Astrocyte (in vitro differentiated cells and primary cell): ENCODE data around the gene TAMALIN. TPM values are rescaled to one million over a fixed set of nuclear protein-coding genes. Genes with fewer than 3 reads are reported as not detected.
A peak's percentile ranks its signal among the peaks of the same experiment; 100 is the strongest.

Source experiments
- DNase-seq: peaks from one replicate; pipeline ENCODE4 v3.0.0-alpha.2; 2010; ENCODE audit warnings: low read depth
- FAIRE-seq: peaks from 2 replicates; lab custom pipeline; 2011; peaks lifted over from hg19 to GRCh38; lab: Jason Lieb, UNC
- H2AFZ ChIP-seq: 2 replicates; pipeline ENCODE4 v1.6.0; 2012; ENCODE audit warnings: low read depth, low read length, inconsistent platforms
- H3K27ac ChIP-seq: 2 replicates; pipeline ENCODE4 v1.5.1; 2011; ENCODE audit warnings: low read depth, low read length, inconsistent platforms
- H3K27me3 ChIP-seq: 2 replicates; pipeline ENCODE4 v1.6.0; 2011; ENCODE audit warnings: low read length, inconsistent platforms; ENCODE audit not compliant: insufficient read depth
- H3K36me3 ChIP-seq: 2 replicates; pipeline ENCODE4 v1.5.1; 2011; ENCODE audit warnings: low read length, inconsistent platforms; ENCODE audit not compliant: insufficient read depth
- H3K4me1 ChIP-seq: 2 replicates; pipeline ENCODE4 v1.5.1; 2011; ENCODE audit warnings: low read length, inconsistent platforms; ENCODE audit not compliant: insufficient read depth
- H3K4me2 ChIP-seq: 2 replicates; pipeline ENCODE4 v1.6.0; 2012; ENCODE audit warnings: low read length, inconsistent platforms
- H3K4me3 ChIP-seq: 2 replicates; pipeline ENCODE4 v1.5.1; 2011; ENCODE audit warnings: low read depth, mild to moderate bottlenecking, low read length, inconsistent platforms; ENCODE audit not compliant: insufficient read depth
- H3K79me2 ChIP-seq: 2 replicates; pipeline ENCODE4 v1.6.0; 2012; ENCODE audit warnings: mild to moderate bottlenecking, low read length, inconsistent platforms; ENCODE audit not compliant: insufficient read depth
- H3K9ac ChIP-seq: 2 replicates; pipeline ENCODE4 v1.6.0; 2012; ENCODE audit warnings: mild to moderate bottlenecking, low read length, inconsistent platforms
- H3K9me3 ChIP-seq: 2 replicates; pipeline ENCODE4 v1.5.1; 2012; ENCODE audit warnings: low read depth, mild to moderate bottlenecking, low read length, inconsistent platforms; ENCODE audit not compliant: insufficient read depth
- H4K20me1 ChIP-seq: 2 replicates; pipeline ENCODE4 v1.6.0; 2012; ENCODE audit warnings: low read length, inconsistent platforms; ENCODE audit not compliant: insufficient read depth
- H3K27ac Mint-ChIP-seq: one replicate; pipeline ENCODE4 v1.8.0; 2021; ENCODE audit warnings: mild to moderate bottlenecking, mixed read lengths; ENCODE audit not compliant: unreplicated experiment
- H3K27me3 Mint-ChIP-seq: one replicate; pipeline ENCODE4 v1.8.0; 2021; ENCODE audit warnings: low read depth, mixed read lengths; ENCODE audit not compliant: unreplicated experiment
- H3K36me3 Mint-ChIP-seq: one replicate; pipeline ENCODE4 v1.8.0; 2021; ENCODE audit warnings: low read depth, mixed read lengths; ENCODE audit not compliant: unreplicated experiment
- H3K4me1 Mint-ChIP-seq: one replicate; pipeline ENCODE4 v1.8.0; 2021; ENCODE audit warnings: low read depth, mixed read lengths; ENCODE audit not compliant: unreplicated experiment
- H3K4me3 Mint-ChIP-seq: one replicate; pipeline ENCODE4 v1.8.0; 2021; ENCODE audit warnings: mild to moderate bottlenecking, moderate library complexity, mixed read lengths; ENCODE audit not compliant: unreplicated experiment
- H3K9me3 Mint-ChIP-seq: one replicate; pipeline ENCODE4 v1.8.0; 2021; ENCODE audit warnings: mild to moderate bottlenecking, mixed read lengths; ENCODE audit not compliant: unreplicated experiment
- EZH2 ChIP-seq: IDR thresholded peaks from 2 replicates; pipeline ENCODE4 v1.6.1; 2012; ENCODE audit warnings: mild to moderate bottlenecking, low read length, inconsistent platforms; ENCODE audit not compliant: insufficient read depth
- total RNA-seq: library from RNA; stranded (reverse); gene quantifications from 2 replicates; pipeline ENCODE4 v1.2.1, GENCODE V29; 2021
- TF ChIP-seq, protein P1 (sequence below): IDR thresholded peaks from 2 replicates; pipeline ENCODE4 v1.5.1; 2011; ENCODE audit warnings: low read depth, mild to moderate bottlenecking, inconsistent platforms, low read length, moderate library complexity; ENCODE audit not compliant: insufficient read depth

The TAMALIN gene
- total RNA-seq, 1 donor from 2014 or later, result 9.6 TPM

DNA sequence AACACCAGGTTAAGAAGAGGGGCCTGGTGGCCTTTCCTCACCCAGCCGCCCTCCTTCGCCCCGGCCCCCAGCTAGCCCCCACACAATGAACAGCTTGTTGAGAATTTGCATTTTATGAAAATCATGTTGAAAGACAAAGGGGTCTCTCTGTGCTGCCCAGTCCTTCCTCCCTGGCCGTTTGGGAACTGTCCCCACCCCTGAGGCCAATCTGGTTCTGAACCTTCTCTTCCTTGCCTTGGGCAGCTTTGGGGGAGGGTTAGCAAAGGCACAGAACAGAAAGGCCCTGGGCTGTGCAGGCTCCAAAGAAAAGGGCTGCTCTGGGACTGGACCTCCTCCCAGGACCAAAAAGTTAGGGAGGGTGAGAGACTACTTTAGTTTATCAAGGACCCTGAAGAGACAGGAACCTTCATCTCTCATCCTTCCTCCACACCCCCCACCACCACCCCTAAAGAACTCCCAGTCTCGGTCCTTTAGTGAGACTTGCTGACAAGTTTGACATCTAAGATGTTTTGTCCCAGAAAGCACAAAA is 1.3 kb downstream of the TAMALIN start:
- no peak for DNase-seq
- peak overlapping the region; percentile 87 for H3K4me3 Mint-ChIP-seq
- Histone ChIP-seq H3K9ac (no peak overlapping the region), H3K4me2 (peak overlapping the region; percentile 91), H3K79me2 (no peaks in the 10 kb centered on the region), H3K27ac (no peak overlapping the region), H3K36me3 (no peaks in the 10 kb centered on the region), H3K9me3 (no peaks in the 10 kb centered on the region), H3K4me1 (peaks cover 21% of the 10 kb centered on the region), H4K20me1 (peaks cover 11% of the 10 kb centered on the region), H3K27me3 (peaks cover 7% of the 10 kb centered on the region), H2AFZ (no peak overlapping the region), H3K4me3 (peak overlapping the region; percentile 57)
- H3K36me3 Mint-ChIP-seq, result peaks cover 2% of the 10 kb centered on the region
- TF ChIP-seq EZH2, result no peak
- TF ChIP-seq, protein P1, sequence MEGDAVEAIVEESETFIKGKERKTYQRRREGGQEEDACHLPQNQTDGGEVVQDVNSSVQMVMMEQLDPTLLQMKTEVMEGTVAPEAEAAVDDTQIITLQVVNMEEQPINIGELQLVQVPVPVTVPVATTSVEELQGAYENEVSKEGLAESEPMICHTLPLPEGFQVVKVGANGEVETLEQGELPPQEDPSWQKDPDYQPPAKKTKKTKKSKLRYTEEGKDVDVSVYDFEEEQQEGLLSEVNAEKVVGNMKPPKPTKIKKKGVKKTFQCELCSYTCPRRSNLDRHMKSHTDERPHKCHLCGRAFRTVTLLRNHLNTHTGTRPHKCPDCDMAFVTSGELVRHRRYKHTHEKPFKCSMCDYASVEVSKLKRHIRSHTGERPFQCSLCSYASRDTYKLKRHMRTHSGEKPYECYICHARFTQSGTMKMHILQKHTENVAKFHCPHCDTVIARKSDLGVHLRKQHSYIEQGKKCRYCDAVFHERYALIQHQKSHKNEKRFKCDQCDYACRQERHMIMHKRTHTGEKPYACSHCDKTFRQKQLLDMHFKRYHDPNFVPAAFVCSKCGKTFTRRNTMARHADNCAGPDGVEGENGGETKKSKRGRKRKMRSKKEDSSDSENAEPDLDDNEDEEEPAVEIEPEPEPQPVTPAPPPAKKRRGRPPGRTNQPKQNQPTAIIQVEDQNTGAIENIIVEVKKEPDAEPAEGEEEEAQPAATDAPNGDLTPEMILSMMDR, result no peak
- FAIRE-seq, result no peak
- H3K27me3 Mint-ChIP-seq, result peaks cover 14% of the 10 kb centered on the region
- H3K9me3 Mint-ChIP-seq, result no peaks in the 10 kb centered on the region
- no peak overlapping the region for H3K27ac Mint-ChIP-seq
- H3K4me1 Mint-ChIP-seq, result peaks cover 23% of the 10 kb centered on the region

GRCh38 chr12:52009081-52009751 is 2.5 kb downstream of the TAMALIN start:
- no peaks in the 10 kb centered on the region for H3K9me3 ChIP-seq
- peaks cover 7% of the 10 kb centered on the region for H3K27me3 ChIP-seq
- H2AFZ ChIP-seq, result no peak overlapping the region
- Mint-ChIP-seq H3K27ac (peak overlapping the region; percentile 26), H3K27me3 (peaks cover 14% of the 10 kb centered on the region), H3K9me3 (peaks cover 3% of the 10 kb centered on the region), H3K4me3 (no peak overlapping the region), H3K4me1 (peaks cover 24% of the 10 kb centered on the region), H3K36me3 (peaks cover 8% of the 10 kb centered on the region)
- H3K36me3 ChIP-seq, result no peaks in the 10 kb centered on the region
- peaks cover 21% of the 10 kb centered on the region for H3K4me1 ChIP-seq
- H3K4me3 ChIP-seq, result no peak overlapping the region
- H3K79me2 ChIP-seq, result no peaks in the 10 kb centered on the region
- no peak overlapping the region for H3K4me2 ChIP-seq
- H3K27ac ChIP-seq, result no peak overlapping the region
- DNase-seq (no peak), FAIRE-seq (no peak)
- H4K20me1 ChIP-seq, result peaks cover 11% of the 10 kb centered on the region
- TF ChIP-seq, protein P1, result no peak
- TF ChIP-seq EZH2, result no peak
- H3K9ac ChIP-seq, result no peak overlapping the region

GRCh38 chr12:52010152-52010622 is 3.4 kb downstream of the TAMALIN start:
- Mint-ChIP-seq H3K4me1 (peaks cover 21% of the 10 kb centered on the region), H3K27ac (peak overlapping the region; percentile 69), H3K27me3 (peaks cover 12% of the 10 kb centered on the region), H3K9me3 (peaks cover 3% of the 10 kb centered on the region), H3K4me3 (peak overlapping the region; percentile 68), H3K36me3 (peaks cover 8% of the 10 kb centered on the region)
- FAIRE-seq (no peak), DNase-seq (peak; percentile 73)
- Histone ChIP-seq H3K27ac (peak overlapping the region; percentile 24), H3K9ac (peak overlapping the region; percentile 17), H3K4me2 (peak overlapping the region; percentile 37), H3K9me3 (no peaks in the 10 kb centered on the region), H3K79me2 (no peaks in the 10 kb centered on the region), H2AFZ (peak overlapping the region; percentile 47), H3K36me3 (no peaks in the 10 kb centered on the region), H3K4me3 (no peak overlapping the region), H3K27me3 (peaks cover 7% of the 10 kb centered on the region), H3K4me1 (peaks cover 21% of the 10 kb centered on the region), H4K20me1 (peaks cover 10% of the 10 kb centered on the region)
- TF ChIP-seq, protein P1, result no peak
- TF ChIP-seq EZH2, result no peak
